Suprapubic skin (tissue), 4 donors: ENCODE data around the gene CDADC1.

Experiments
- POLR2A ChIP-seq, 2 donors: fragments of 450-650 bp; IDR thresholded peaks; one replicate each; pipeline ENCODE4 v1.6.1; 2017; ENCODE audit warnings: antibody characterized with exemption in 2 of 2, mild to moderate bottlenecking in 2 of 2, moderate library complexity in 2 of 2
- POLR2AphosphoS5 ChIP-seq, 3 donors: sonication (generic); formaldehyde crosslinking; IDR thresholded peaks; one replicate each; pipeline ENCODE4 v1.6.1; 2017; ENCODE audit warnings: antibody characterized with exemption in 3 of 3
- TF ChIP-seq, protein P1 (sequence below), 2 donors: fragments of 200-600 bp in 1 of 2; fragments of 450-650 bp in 1 of 2; sonication (generic) in 1 of 2; IDR thresholded peaks; one replicate each; pipeline ENCODE4 v1.5.1; 2016 to 2019; ENCODE audit warnings: antibody characterized with exemption in 2 of 2, mild to moderate bottlenecking in 1 of 2, moderate library complexity in 1 of 2

- TF ChIP-seq, protein P1, sequence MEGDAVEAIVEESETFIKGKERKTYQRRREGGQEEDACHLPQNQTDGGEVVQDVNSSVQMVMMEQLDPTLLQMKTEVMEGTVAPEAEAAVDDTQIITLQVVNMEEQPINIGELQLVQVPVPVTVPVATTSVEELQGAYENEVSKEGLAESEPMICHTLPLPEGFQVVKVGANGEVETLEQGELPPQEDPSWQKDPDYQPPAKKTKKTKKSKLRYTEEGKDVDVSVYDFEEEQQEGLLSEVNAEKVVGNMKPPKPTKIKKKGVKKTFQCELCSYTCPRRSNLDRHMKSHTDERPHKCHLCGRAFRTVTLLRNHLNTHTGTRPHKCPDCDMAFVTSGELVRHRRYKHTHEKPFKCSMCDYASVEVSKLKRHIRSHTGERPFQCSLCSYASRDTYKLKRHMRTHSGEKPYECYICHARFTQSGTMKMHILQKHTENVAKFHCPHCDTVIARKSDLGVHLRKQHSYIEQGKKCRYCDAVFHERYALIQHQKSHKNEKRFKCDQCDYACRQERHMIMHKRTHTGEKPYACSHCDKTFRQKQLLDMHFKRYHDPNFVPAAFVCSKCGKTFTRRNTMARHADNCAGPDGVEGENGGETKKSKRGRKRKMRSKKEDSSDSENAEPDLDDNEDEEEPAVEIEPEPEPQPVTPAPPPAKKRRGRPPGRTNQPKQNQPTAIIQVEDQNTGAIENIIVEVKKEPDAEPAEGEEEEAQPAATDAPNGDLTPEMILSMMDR (IDR thresholded peaks at IDR 0.05): no peak
- no peak for TF ChIP-seq POLR2A (IDR thresholded peaks at IDR 0.05)
- TF ChIP-seq POLR2AphosphoS5 (IDR thresholded peaks at IDR 0.05): no peak
Measured at GRCh38 chr13:49304763-49305700, 57.3 kb downstream of the CDADC1 start.
